Measurements from ENCODE around the gene DHX16. TPM values are rescaled to one million over a fixed set of nuclear protein-coding genes. Genes with fewer than 3 reads are reported as not detected.
A peak's percentile ranks its signal among the peaks of the same experiment; 100 is the strongest.

Gene DHX16
- total and polyA plus RNA-seq, 9 of the 15 experiments (the other 6 are each of a cell fraction or from before 2014, with no cell fraction given), result 14.6 to 66.1 (median 47.5) TPM

GRCh38 chr6:30690403-30691207 is 17.8 kb upstream of the DHX16 start, which contains the start of gene NRM (continued):
- TF ChIP-seq, protein P1, sequence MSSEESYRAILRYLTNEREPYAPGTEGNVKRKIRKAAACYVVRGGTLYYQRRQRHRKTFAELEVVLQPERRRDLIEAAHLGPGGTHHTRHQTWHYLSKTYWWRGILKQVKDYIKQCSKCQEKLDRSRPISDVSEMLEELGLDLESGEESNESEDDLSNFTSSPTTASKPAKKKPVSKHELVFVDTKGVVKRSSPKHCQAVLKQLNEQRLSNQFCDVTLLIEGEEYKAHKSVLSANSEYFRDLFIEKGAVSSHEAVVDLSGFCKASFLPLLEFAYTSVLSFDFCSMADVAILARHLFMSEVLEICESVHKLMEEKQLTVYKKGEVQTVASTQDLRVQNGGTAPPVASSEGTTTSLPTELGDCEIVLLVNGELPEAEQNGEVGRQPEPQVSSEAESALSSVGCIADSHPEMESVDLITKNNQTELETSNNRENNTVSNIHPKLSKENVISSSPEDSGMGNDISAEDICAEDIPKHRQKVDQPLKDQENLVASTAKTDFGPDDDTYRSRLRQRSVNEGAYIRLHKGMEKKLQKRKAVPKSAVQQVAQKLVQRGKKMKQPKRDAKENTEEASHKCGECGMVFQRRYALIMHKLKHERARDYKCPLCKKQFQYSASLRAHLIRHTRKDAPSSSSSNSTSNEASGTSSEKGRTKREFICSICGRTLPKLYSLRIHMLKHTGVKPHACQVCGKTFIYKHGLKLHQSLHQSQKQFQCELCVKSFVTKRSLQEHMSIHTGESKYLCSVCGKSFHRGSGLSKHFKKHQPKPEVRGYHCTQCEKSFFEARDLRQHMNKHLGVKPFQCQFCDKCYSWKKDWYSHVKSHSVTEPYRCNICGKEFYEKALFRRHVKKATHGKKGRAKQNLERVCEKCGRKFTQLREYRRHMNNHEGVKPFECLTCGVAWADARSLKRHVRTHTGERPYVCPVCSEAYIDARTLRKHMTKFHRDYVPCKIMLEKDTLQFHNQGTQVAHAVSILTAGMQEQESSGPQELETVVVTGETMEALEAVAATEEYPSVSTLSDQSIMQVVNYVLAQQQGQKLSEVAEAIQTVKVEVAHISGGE (CRISPR knock-in tag; IDR thresholded peaks at IDR 0.05), result peak; percentile 74 to 94 (median 90); a peak in 5 of 6 replicates
- TF ChIP-seq, protein P2, sequence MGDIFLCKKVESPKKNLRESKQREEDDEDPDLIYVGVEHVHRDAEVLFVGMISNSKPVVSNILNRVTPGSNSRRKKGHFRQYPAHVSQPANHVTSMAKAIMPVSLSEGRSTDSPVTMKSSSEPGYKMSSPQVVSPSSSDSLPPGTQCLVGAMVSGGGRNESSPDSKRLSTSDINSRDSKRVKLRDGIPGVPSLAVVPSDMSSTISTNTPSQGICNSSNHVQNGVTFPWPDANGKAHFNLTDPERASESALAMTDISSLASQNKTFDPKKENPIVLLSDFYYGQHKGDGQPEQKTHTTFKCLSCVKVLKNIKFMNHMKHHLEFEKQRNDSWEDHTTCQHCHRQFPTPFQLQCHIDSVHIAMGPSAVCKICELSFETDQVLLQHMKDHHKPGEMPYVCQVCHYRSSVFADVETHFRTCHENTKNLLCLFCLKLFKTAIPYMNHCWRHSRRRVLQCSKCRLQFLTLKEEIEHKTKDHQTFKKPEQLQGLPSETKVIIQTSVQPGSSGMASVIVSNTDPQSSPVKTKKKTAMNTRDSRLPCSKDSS (IDR thresholded peaks at IDR 0.05; ENCODE audit: low read depth, partially characterized antibody), result no peak
- TF ChIP-seq, protein P3, sequence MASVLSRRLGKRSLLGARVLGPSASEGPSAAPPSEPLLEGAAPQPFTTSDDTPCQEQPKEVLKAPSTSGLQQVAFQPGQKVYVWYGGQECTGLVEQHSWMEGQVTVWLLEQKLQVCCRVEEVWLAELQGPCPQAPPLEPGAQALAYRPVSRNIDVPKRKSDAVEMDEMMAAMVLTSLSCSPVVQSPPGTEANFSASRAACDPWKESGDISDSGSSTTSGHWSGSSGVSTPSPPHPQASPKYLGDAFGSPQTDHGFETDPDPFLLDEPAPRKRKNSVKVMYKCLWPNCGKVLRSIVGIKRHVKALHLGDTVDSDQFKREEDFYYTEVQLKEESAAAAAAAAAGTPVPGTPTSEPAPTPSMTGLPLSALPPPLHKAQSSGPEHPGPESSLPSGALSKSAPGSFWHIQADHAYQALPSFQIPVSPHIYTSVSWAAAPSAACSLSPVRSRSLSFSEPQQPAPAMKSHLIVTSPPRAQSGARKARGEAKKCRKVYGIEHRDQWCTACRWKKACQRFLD (CRISPR knock-in tag; IDR thresholded peaks at IDR 0.05), result 0 out of 2 replicates have a peak, but pooled peaks have one; percentile 51
- 0 out of 2 replicates have a peak, but pooled peaks have one; percentile 37 for TF ChIP-seq PHTF2 (CRISPR knock-in tag; IDR thresholded peaks at IDR 0.05)
- TF ChIP-seq, protein P4, sequence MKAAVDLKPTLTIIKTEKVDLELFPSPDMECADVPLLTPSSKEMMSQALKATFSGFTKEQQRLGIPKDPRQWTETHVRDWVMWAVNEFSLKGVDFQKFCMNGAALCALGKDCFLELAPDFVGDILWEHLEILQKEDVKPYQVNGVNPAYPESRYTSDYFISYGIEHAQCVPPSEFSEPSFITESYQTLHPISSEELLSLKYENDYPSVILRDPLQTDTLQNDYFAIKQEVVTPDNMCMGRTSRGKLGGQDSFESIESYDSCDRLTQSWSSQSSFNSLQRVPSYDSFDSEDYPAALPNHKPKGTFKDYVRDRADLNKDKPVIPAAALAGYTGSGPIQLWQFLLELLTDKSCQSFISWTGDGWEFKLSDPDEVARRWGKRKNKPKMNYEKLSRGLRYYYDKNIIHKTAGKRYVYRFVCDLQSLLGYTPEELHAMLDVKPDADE (conservative IDR thresholded peaks at IDR 0.05; ENCODE audit: control insufficient read depth, low read depth, low read length), result 0 out of 2 replicates have a peak, but pooled peaks have one; percentile 61
- no peak for TF ChIP-seq ELK3 (CRISPR knock-in tag; IDR thresholded peaks at IDR 0.05)
- peak; percentile 32; the same call in 1 of the 2 replicates for TF ChIP-seq ARID1B (IDR thresholded peaks at IDR 0.05)
- TF ChIP-seq SPI1 (IDR thresholded peaks at IDR 0.05; ENCODE audit: borderline replicate concordance, low read depth, low read length), result peak; percentile 82
- TF ChIP-seq SUPT5H (IDR thresholded peaks at IDR 0.05), result peak; percentile 65
- TF ChIP-seq YY1 (IDR thresholded peaks at IDR 0.05; ENCODE audit: borderline replicate concordance in 1 of 3, control insufficient read depth in 1 of 3, extremely low read depth in 1 of 3, insufficient read depth in 3 of 3, insufficient read length in 1 of 3, insufficient replicate concordance in 2 of 3, low read depth in 1 of 3, low read length in 2 of 3), result peak in 2 of 3 experiments; percentile 70 to 76
- TF ChIP-seq HIVEP1 (CRISPR knock-in tag; IDR thresholded peaks at IDR 0.05), result no peak
- TF ChIP-seq ZEB2 (IDR thresholded peaks at IDR 0.05), result no peak; the same call in 1 of the 2 replicates
- peak; percentile 39 for TF ChIP-seq ATF7 (IDR thresholded peaks at IDR 0.05)
- peak; percentile 74 for TF ChIP-seq NBN (IDR thresholded peaks at IDR 0.05; ENCODE audit: low read depth)

Measured in K562 (cell line).